H9 (cell line): ENCODE data around the gene HEATR3. TPM values are rescaled to one million over a fixed set of nuclear protein-coding genes. Genes with fewer than 3 reads are reported as not detected.

ENCODE experiments used
- DNase-seq: peaks from one replicate; pipeline ENCODE4 v3.0.0-alpha.2; 2017
- H2AFZ ChIP-seq: one replicate; pipeline ENCODE4 v1.6.1; 2013; ENCODE audit warnings: mild to moderate bottlenecking, low read length, control low read depth, moderate library complexity
- H2AK5ac ChIP-seq: 2 replicates; pipeline ENCODE4 v1.6.1; 2013; ENCODE audit warnings: low read length, control low read depth, mixed read lengths; ENCODE audit not compliant: insufficient read length
- H2BK120ac ChIP-seq: one replicate; pipeline ENCODE4 v1.6.1; 2013; ENCODE audit warnings: low read depth, mild to moderate bottlenecking, low read length, control low read depth, inconsistent platforms; ENCODE audit not compliant: poor library complexity, severe bottlenecking
- H2BK12ac ChIP-seq: 2 replicates; pipeline ENCODE4 v1.6.1; 2013; ENCODE audit warnings: low read length, control low read depth, mixed read lengths, low read depth; ENCODE audit not compliant: insufficient read length
- H2BK15ac ChIP-seq: 2 replicates; pipeline ENCODE4 v1.6.1; 2013; ENCODE audit warnings: low read depth, low read length, control low read depth
- H2BK20ac ChIP-seq: one replicate; pipeline ENCODE4 v1.6.1; 2013; ENCODE audit warnings: low read depth, mild to moderate bottlenecking, low read length, control low read depth, inconsistent platforms; ENCODE audit not compliant: poor library complexity, severe bottlenecking
- H2BK5ac ChIP-seq: 2 replicates; pipeline ENCODE4 v1.6.1; 2013; ENCODE audit warnings: low read length, control low read depth, mixed read lengths; ENCODE audit not compliant: insufficient read length
- H3K14ac ChIP-seq: 2 replicates; pipeline ENCODE4 v1.6.1; 2013; ENCODE audit warnings: low read length, control low read depth; ENCODE audit not compliant: insufficient read depth
- H3K18ac ChIP-seq: 2 replicates; pipeline ENCODE4 v1.6.1; 2013; ENCODE audit warnings: low read depth, mild to moderate bottlenecking, mixed read lengths, low read length, control low read depth; ENCODE audit not compliant: insufficient read length
- H3K23ac ChIP-seq: 2 replicates; pipeline ENCODE4 v1.6.1; 2013; ENCODE audit warnings: low read length, control low read depth, mixed read lengths, low read depth; ENCODE audit not compliant: insufficient read length
- H3K23me2 ChIP-seq: 2 replicates; pipeline ENCODE4 v1.6.1; 2013; ENCODE audit warnings: low read depth, mild to moderate bottlenecking, mixed read lengths, low read length, control low read depth; ENCODE audit not compliant: insufficient read length, poor library complexity, severe bottlenecking
- H3K27ac ChIP-seq: 2 replicates; pipeline ENCODE4 v1.5.1; 2013; ENCODE audit warnings: low read length, control low read depth, mixed read lengths, low read depth; ENCODE audit not compliant: insufficient read length
- H3K27me3 ChIP-seq: 2 replicates; pipeline ENCODE4 v1.6.1; 2013; ENCODE audit warnings: low read length, control low read depth, inconsistent platforms; ENCODE audit not compliant: insufficient read depth
- H3K4ac ChIP-seq: 2 replicates; pipeline ENCODE4 v1.6.1; 2013; ENCODE audit warnings: low read depth, mild to moderate bottlenecking, control low read depth, inconsistent platforms, low read length, moderate library complexity
- H3K4me1 ChIP-seq: 2 replicates; pipeline ENCODE4 v1.6.1; 2013; ENCODE audit warnings: low read length, control low read depth, inconsistent platforms; ENCODE audit not compliant: insufficient read depth
- H3K4me2 ChIP-seq: 2 replicates; pipeline ENCODE4 v1.6.1; 2013; ENCODE audit warnings: low read length, control low read depth, mixed read lengths; ENCODE audit not compliant: insufficient read length, insufficient read depth
- H3K56ac ChIP-seq: 2 replicates; pipeline ENCODE4 v1.6.1; 2013; ENCODE audit warnings: low read depth, mild to moderate bottlenecking, mixed read lengths, low read length, control low read depth; ENCODE audit not compliant: insufficient read length
- H3K79me1 ChIP-seq: 2 replicates; pipeline ENCODE4 v1.6.1; 2013; ENCODE audit warnings: low read depth, mild to moderate bottlenecking, moderate library complexity, low read length, control low read depth, inconsistent platforms; ENCODE audit not compliant: insufficient read depth, poor library complexity, severe bottlenecking
- H3K79me2 ChIP-seq: 2 replicates; pipeline ENCODE4 v1.6.1; 2013; ENCODE audit warnings: low read length, control low read depth, inconsistent platforms; ENCODE audit not compliant: insufficient read depth
- H3K9ac ChIP-seq: 2 replicates; pipeline ENCODE4 v1.6.1; 2013; ENCODE audit warnings: low read length, control low read depth, mixed read lengths; ENCODE audit not compliant: insufficient read length; ENCODE audit errors: extremely low read depth
- H3K9me3 ChIP-seq: one replicate; pipeline ENCODE4 v1.6.1; 2013; ENCODE audit warnings: low read depth, low read length, inconsistent platforms; ENCODE audit not compliant: control insufficient read depth
- H3T11ph ChIP-seq: one replicate; pipeline ENCODE4 v1.6.1; 2013; ENCODE audit warnings: mild to moderate bottlenecking, low read length, control low read depth, inconsistent platforms
- H4K20me1 ChIP-seq: one replicate; pipeline ENCODE4 v1.6.1; 2013; ENCODE audit not compliant: control insufficient read depth, insufficient read length, insufficient read depth
- H4K5ac ChIP-seq: 2 replicates; pipeline ENCODE4 v1.6.1; 2013; ENCODE audit warnings: low read depth, mild to moderate bottlenecking, mixed read lengths, low read length, control low read depth; ENCODE audit not compliant: insufficient read length
- H4K8ac ChIP-seq: replicated peaks from 2 replicates; pipeline ENCODE4 v1.6.1; 2013; ENCODE audit warnings: low read length, control low read depth, mixed read lengths, low read depth; ENCODE audit not compliant: insufficient read length
- H4K91ac ChIP-seq: 2 replicates; pipeline ENCODE4 v1.6.1; 2013; ENCODE audit warnings: low read depth, mild to moderate bottlenecking, moderate library complexity, mixed read lengths, low read length, control low read depth; ENCODE audit not compliant: insufficient read length
- H3K27ac Mint-ChIP-seq, 3 experiments: 2 replicates in 2 of 3; 3 replicates in 1 of 3; pipeline ENCODE4 v1.8.0; 2020 to 2021; ENCODE audit warnings: mixed read lengths in 3 of 3, mild to moderate bottlenecking in 1 of 3, moderate library complexity in 1 of 3
- H3K27me3 Mint-ChIP-seq: 2 replicates; pipeline ENCODE4 v1.8.0; 2021; ENCODE audit warnings: low read depth, mild to moderate bottlenecking, moderate library complexity, mixed read lengths
- H3K36me3 Mint-ChIP-seq, 3 experiments: 2 replicates in 2 of 3; 3 replicates in 1 of 3; pipeline ENCODE4 v1.8.0; 2020 to 2021; ENCODE audit warnings: low read depth in 3 of 3, mixed read lengths in 3 of 3; ENCODE audit not compliant: insufficient read depth in 1 of 3
- H3K4me1 Mint-ChIP-seq, 2 experiments: 2 replicates each; pipeline ENCODE4 v1.8.0; 2020; ENCODE audit warnings: mixed read lengths in 2 of 2
- H3K4me3 Mint-ChIP-seq, 2 experiments: 2 replicates in 1 of 2; 3 replicates in 1 of 2; pipeline ENCODE4 v1.8.0; 2020 to 2021; ENCODE audit warnings: mild to moderate bottlenecking in 2 of 2, mixed read lengths in 2 of 2, moderate library complexity in 1 of 2
- H3K9me3 Mint-ChIP-seq, 2 experiments: 2 replicates in 1 of 2; 3 replicates in 1 of 2; pipeline ENCODE4 v1.8.0; 2020; ENCODE audit warnings: mild to moderate bottlenecking in 2 of 2, mixed read lengths in 2 of 2, moderate library complexity in 1 of 2
- WGBS: extraction: QIAGEN DNeasy Blood & Tissue Kit; methylation state at CpG from one replicate; pipeline ENCODE4 v1.1.7; 2013; ENCODE audit warnings: missing lambda C conversion rate, low lambda C conversion rate, mixed read lengths; ENCODE audit not compliant: insufficient read length; ENCODE audit errors: extremely low coverage; 5-methylcytosine and 5-hydroxymethylcytosine counted together
- total RNA-seq: library from RNA; stranded (reverse); gene quantifications from 2 replicates; pipeline ENCODE4 v1.2.1, GENCODE V29; 2021
- TF ChIP-seq, protein P1 (sequence below): fragments of 200-600 bp; sonication (generic); conservative IDR thresholded peaks from 3 replicates; pipeline ENCODE4 v1.8.0; 2021; ENCODE audit warnings: antibody characterized with exemption, mild to moderate bottlenecking

HEATR3 gene
- total RNA-seq, 1 experiment from 2014 or later = 26.5 TPM

DNA sequence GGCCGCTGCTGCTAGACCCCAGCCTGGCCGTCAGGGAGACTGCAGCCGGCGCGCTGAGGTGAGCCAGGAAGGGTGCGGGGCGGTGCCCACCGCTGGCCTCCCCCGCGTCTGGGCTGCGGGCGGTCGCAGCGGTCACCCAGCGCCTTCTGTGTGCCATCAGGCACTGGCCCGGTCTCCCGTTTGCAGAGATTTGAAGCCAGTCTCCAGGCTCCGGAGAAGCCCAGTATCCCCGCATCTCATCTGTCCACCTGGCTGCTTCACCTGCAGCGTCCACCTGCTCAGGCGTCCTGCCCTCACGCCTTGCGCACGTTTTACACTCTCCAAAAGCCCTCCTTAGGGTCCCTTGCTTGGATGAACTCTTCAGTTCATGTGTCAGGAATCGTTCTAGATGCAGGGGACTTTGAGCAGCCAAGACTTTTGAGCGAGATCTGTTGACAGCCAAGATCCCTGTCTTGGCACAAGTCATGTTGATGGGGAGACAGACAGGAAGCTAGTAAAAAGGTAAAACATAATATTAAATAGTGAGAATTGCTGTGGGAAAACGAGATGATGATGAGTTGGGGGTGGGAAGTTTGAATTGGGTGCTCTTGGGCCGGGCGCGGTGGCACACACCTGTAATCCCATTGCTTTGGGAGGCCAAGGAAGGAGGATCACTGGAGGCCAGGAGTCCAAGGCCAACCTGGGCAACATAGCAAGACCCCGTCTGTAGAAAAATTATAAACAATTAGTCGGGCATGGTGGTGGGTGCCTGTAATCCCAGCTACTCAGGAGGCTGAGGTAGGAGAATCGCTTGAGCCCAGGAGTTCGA, 916 bp downstream of the HEATR3 start:
- no peak overlapping the region for H3K18ac ChIP-seq
- H3K4me2 ChIP-seq = peak overlapping the region; percentile 91
- Mint-ChIP-seq H3K27ac (peak overlapping the region in 2 of 3 experiments; percentile 24 to 48; a peak in 3 of 7 replicates), H3K4me3 (peak overlapping the region; percentile 81 to 91), H3K36me3 (peaks cover 6 to 23% (median 16%) of the 10 kb centered on the region in 3 experiments; a peak in 5 of 7 replicates), H3K4me1 (peaks cover 18 to 24% of the 10 kb centered on the region in 2 experiments), H3K27me3 (no peaks in the 10 kb centered on the region; the same call in 1 of the 2 replicates), H3K9me3 (no peaks in the 10 kb centered on the region; a peak in 2 of 5 replicates)
- H3K14ac ChIP-seq = no peak overlapping the region; the same call in 1 of the 2 replicates
- no peak for DNase-seq
- H3K56ac ChIP-seq = no peak overlapping the region
- H4K5ac ChIP-seq = no peak overlapping the region
- H2AFZ ChIP-seq = no peak overlapping the region
- H3K27ac ChIP-seq = no peak overlapping the region
- H2BK15ac ChIP-seq = no peak overlapping the region
- H2BK20ac ChIP-seq = no peak overlapping the region
- 100% methylated on average over 1 of the region's 34 CpGs for WGBS
- no peaks in the 10 kb centered on the region for H4K20me1 ChIP-seq
- H3K9ac ChIP-seq = peak overlapping the region; percentile 34
- no peak overlapping the region for H3K23ac ChIP-seq
- TF ChIP-seq, protein P1, sequence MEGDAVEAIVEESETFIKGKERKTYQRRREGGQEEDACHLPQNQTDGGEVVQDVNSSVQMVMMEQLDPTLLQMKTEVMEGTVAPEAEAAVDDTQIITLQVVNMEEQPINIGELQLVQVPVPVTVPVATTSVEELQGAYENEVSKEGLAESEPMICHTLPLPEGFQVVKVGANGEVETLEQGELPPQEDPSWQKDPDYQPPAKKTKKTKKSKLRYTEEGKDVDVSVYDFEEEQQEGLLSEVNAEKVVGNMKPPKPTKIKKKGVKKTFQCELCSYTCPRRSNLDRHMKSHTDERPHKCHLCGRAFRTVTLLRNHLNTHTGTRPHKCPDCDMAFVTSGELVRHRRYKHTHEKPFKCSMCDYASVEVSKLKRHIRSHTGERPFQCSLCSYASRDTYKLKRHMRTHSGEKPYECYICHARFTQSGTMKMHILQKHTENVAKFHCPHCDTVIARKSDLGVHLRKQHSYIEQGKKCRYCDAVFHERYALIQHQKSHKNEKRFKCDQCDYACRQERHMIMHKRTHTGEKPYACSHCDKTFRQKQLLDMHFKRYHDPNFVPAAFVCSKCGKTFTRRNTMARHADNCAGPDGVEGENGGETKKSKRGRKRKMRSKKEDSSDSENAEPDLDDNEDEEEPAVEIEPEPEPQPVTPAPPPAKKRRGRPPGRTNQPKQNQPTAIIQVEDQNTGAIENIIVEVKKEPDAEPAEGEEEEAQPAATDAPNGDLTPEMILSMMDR = no peak
- H4K8ac ChIP-seq = no peak overlapping the region
- H3T11ph ChIP-seq = no peak overlapping the region
- H2AK5ac ChIP-seq = no peak overlapping the region
- no peak overlapping the region for H2BK12ac ChIP-seq
- peaks cover 10% of the 10 kb centered on the region for H3K23me2 ChIP-seq
- H3K79me2 ChIP-seq = 0 out of 2 replicates have a peak, but pooled peaks cover 2% of the 10 kb centered on the region
- no peak overlapping the region for H2BK120ac ChIP-seq
- H4K91ac ChIP-seq = no peak overlapping the region
- H3K27me3 ChIP-seq = no peaks in the 10 kb centered on the region
- no peak overlapping the region for H2BK5ac ChIP-seq
- no peak overlapping the region for H3K4ac ChIP-seq
- no peaks in the 10 kb centered on the region for H3K4me1 ChIP-seq
- peaks cover 9% of the 10 kb centered on the region for H3K79me1 ChIP-seq
- no peaks in the 10 kb centered on the region for H3K9me3 ChIP-seq
